Omental fat pad (tissue), 4 donors: ENCODE results near the gene POLR3E. TPM values are rescaled to one million over a fixed set of nuclear protein-coding genes. Genes with fewer than 3 reads are reported as not detected.

Experiments
- ATAC-seq: fragments of 150-250 bp; one replicate; pipeline ENCODE4 v1.9.1; 2016; ENCODE audit warnings: mild to moderate bottlenecking, moderate library complexity; ENCODE audit not compliant: low FRiP score
- DNase-seq: peaks from one replicate; pipeline ENCODE4 v3.0.0-alpha.2; 2019; ENCODE audit warnings: low spot score
- total RNA-seq, 4 donors: library from RNA; depleted of rRNA; stranded (reverse); fragments of >200 nt; gene quantifications; one replicate each; pipeline ENCODE4 v1.1.0, GENCODE V29; 2016
- TF ChIP-seq, protein P1 (sequence below), 3 donors: fragments of 450-650 bp; IDR thresholded peaks; one replicate each; pipeline ENCODE4 v1.5.1; 2016 to 2017; ENCODE audit warnings: antibody characterized with exemption in 3 of 3, mild to moderate bottlenecking in 3 of 3, moderate library complexity in 2 of 3

Gene POLR3E
- total RNA-seq, 4 donors from 2014 or later = 46.3 to 73.4 (median 54.0) TPM

DNA sequence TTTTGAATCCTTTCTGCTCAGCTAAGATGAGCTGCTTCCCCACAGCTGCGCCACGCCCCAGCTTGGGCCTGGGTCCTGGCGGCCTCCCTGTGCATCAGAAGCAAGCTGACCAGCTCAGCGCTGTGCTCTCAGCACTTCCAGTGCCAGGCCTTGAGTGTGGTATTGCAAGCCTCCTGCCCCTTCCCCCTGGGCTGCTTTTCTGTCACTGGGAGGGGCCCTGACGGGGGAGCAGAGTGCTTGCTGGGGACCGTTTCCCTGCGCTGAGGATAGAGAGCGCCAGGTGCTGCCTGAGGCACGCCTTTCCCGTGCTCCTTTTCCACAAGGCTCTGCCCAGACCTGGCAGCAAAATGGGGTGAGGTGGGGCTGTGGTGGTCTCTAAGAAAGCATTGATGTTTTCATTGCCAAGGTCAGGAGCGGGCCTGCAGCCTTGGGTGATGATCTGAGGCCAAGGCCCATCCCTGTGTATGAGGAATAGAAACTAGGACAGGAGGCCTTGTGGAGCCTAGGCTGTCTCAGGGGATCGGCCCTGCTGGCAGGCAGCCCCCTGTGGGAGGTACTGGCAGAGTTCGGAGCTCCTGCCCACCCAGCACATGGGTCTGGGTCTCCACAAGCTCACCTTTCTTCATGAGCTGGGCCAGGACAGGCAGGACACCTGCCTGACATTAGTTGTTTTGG is 29.7 kb downstream of the POLR3E start:
- no peak for ATAC-seq
- TF ChIP-seq, protein P1, sequence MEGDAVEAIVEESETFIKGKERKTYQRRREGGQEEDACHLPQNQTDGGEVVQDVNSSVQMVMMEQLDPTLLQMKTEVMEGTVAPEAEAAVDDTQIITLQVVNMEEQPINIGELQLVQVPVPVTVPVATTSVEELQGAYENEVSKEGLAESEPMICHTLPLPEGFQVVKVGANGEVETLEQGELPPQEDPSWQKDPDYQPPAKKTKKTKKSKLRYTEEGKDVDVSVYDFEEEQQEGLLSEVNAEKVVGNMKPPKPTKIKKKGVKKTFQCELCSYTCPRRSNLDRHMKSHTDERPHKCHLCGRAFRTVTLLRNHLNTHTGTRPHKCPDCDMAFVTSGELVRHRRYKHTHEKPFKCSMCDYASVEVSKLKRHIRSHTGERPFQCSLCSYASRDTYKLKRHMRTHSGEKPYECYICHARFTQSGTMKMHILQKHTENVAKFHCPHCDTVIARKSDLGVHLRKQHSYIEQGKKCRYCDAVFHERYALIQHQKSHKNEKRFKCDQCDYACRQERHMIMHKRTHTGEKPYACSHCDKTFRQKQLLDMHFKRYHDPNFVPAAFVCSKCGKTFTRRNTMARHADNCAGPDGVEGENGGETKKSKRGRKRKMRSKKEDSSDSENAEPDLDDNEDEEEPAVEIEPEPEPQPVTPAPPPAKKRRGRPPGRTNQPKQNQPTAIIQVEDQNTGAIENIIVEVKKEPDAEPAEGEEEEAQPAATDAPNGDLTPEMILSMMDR (IDR thresholded peaks at IDR 0.05) = no peak
- DNase-seq = no peak

DNA sequence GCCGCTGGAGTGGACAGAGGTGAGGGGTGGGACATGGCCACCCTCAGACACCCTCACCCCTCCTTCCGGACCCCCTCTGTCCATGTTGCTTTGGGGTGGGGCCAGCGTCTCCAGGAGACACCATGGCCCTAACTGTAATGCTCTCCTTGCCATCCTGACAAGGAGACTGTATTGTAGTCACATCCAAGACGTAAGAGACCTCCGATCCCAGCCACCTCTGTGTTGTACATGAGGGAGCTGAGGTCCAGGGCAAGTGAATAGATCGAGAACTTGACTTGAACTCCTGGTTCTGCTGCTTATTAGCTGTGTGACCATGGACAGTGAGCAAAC is 30.2 kb downstream of the POLR3E start:
- no peak for DNase-seq
- TF ChIP-seq, protein P1 (IDR thresholded peaks at IDR 0.05) = no peak
- no peak for ATAC-seq

DNA sequence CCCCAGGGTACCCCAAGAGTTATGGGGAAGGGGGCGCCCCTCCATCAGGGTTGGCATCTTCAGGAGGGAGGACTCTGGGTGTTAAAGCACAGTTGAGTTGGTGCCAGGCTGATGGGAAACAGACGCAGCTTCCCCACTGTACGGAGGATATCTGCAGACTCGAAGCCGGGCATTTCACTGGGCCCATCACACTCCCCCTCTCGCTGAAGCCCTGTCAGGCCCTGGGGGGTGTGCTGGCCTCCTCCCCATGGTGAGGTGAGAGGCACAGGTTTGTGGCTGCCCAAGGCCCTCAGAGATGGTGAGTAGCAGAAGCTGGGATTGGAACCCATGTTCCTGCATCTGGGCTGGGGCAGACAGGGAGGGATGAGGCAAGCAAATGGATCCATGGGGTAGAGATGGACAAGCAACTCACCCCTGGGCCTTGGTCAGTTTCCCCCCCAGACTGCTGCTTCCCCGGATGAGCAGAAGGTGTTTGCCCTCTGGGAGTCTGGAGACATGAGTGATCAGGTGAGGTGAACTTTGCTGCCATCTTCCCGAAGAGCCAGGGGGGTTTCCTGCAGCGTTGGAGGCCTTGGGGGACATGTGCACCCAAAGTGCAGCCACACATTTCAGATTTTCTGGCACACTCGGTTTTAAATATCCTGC is 31.0 kb downstream of the POLR3E start:
- ATAC-seq (no peak), DNase-seq (no peak)
- TF ChIP-seq, protein P1 (IDR thresholded peaks at IDR 0.05) = no peak

DNA sequence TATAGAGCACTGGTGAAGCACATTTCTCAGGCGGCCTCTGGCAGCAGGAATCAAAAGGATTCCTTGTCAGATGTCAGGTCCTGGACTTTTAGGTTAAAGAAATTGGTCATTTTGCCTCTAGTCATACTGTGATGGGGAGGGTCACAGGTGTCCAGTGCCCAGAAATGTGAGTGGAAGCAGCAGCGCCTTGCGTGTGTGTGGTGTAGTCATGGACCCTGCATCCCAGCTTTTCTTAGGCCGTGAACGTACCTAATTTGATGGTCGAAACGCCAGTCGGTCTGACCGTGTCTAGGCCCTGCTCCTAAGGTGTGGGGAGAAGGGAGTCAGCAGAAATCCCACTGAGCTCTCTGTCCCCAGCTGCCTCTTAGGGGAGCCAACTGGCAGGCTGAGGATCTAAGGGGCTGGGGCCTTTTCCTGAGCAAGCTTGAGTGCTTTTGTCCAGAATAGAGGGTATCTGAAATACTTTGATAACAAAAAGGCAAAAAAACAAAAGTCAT is 32.0 kb downstream of the POLR3E start:
- no peak for DNase-seq
- TF ChIP-seq, protein P1 (IDR thresholded peaks at IDR 0.05) = no peak
- no peak for ATAC-seq

DNA sequence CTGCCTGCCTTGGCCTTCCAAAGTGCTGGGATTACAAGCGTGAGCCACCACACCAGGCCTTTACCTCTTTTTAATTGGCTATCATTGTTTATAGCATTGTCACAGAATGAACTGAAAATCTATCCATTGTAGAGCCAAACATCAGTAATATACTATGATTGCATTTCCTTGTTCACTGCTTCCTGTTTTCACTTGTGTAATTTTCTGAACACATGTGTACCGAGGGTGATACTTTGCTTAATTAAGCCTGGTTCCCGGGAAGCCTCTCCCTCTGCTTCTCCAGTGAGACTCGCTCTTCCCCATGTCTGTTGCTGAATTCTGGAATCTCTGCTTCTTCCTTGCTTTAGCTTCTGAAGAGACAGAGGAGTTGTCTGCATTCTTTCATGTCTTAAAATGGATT is 33.1 kb downstream of the POLR3E start:
- ATAC-seq (no peak), DNase-seq (no peak)
- TF ChIP-seq, protein P1 (IDR thresholded peaks at IDR 0.05) = no peak

DNA sequence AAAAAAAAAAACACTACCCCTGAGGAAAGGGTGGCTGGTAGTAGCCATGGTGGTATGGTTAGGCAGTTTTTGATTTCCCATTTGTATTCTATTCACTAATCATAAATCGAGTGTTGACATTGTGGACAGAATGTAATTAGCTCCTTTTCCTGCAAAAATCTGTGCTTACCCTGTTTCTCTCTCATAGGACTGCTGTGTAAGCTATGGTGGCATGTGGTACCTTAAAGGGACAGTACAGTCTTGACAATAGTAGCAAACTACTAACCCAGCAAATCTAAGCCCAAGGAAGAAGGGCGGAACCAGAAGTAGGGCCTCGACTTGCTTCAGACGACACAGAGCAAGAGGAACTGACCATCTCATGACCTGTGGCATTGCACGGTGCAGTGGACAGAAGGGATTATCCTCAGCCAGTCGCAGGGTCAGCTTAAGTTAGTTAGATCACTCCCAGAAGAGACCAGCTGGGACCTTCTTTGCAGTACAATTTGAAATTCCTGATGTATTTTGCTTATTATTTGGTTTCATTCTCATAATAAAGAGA is 36.3 kb downstream of the POLR3E start:
- DNase-seq = no peak
- no peak for ATAC-seq

More for the DNA sequence above, 36.3 kb downstream of the POLR3E start:
- TF ChIP-seq, protein P1 (IDR thresholded peaks at IDR 0.05) = no peak
